Caco-2 (cell line): Measurements from ENCODE around the gene RUFY4. TPM values are rescaled to one million over a fixed set of nuclear protein-coding genes. Genes with fewer than 3 reads are reported as not detected.
"Not testable (repeated sequence)": the region's sequence is repeated elsewhere in the genome, so short reads cannot be mapped to it uniquely, and the experiment has no call there.

Source experiments
- BruUV-seq: library from RNA; stranded (reverse); fragments of 400-500 nt; replicated peaks from 2 replicates; lab custom pipeline; 2021; lab: Mats Ljungman, UMichigan
- CTCF ChIA-PET: fragments of 300-600 bp; sonication (Branson Sonifier 250); formaldehyde crosslinking; loops from one replicate; lab custom pipeline; 2022; ENCODE audit warnings: antibody characterized with exemption; lab: Charles Lee
- POLR2A ChIA-PET: fragments of 300-600 bp; sonication (Branson Sonifier 250); formaldehyde crosslinking; loops from one replicate; lab custom pipeline; 2022; ENCODE audit warnings: antibody characterized with exemption; lab: Charles Lee
- DNase-seq, 2 experiments: peaks; one replicate each; pipeline versions ENCODE4 v3.0.0 to v3.0.0-alpha.2; 2020 to 2022
- H3K27me3 ChIP-seq: replicated peaks from 2 replicates; pipeline ENCODE4 v1.6.0; 2011; ENCODE audit warnings: low read length; ENCODE audit not compliant: control insufficient read depth, insufficient read depth
- H3K36me3 ChIP-seq: 2 replicates; pipeline ENCODE4 v1.5.1; 2011; ENCODE audit warnings: low read length; ENCODE audit not compliant: control insufficient read depth, insufficient read depth
- H3K4me1 ChIP-seq: fragments of 250-450 bp; sonication (Bioruptor Pico); 2 replicates; pipeline ENCODE4 v1.5.1; 2020; ENCODE audit warnings: mild to moderate bottlenecking
- H3K4me3 ChIP-seq: 2 replicates; pipeline ENCODE4 v1.5.1; 2011; ENCODE audit warnings: low read depth, mild to moderate bottlenecking, control low read depth, low read length
- H3K9me3 ChIP-seq: fragments of 250-450 bp; sonication (Bioruptor Pico); 2 replicates; pipeline ENCODE4 v1.5.1; 2020; ENCODE audit warnings: mild to moderate bottlenecking, moderate library complexity
- H3K27ac Mint-ChIP-seq: one replicate; pipeline ENCODE4 v1.8.0; 2022; ENCODE audit warnings: mixed read lengths; ENCODE audit not compliant: unreplicated experiment
- H3K27me3 Mint-ChIP-seq: one replicate; pipeline ENCODE4 v1.8.0; 2022; ENCODE audit warnings: mixed read lengths; ENCODE audit not compliant: insufficient read depth, unreplicated experiment
- H3K36me3 Mint-ChIP-seq: one replicate; pipeline ENCODE4 v1.8.0; 2022; ENCODE audit warnings: mild to moderate bottlenecking, mixed read lengths; ENCODE audit not compliant: insufficient read depth, unreplicated experiment
- H3K4me1 Mint-ChIP-seq: one replicate; pipeline ENCODE4 v1.8.0; 2022; ENCODE audit warnings: low read depth, mixed read lengths; ENCODE audit not compliant: unreplicated experiment
- H3K4me3 Mint-ChIP-seq: one replicate; pipeline ENCODE4 v1.8.0; 2022; ENCODE audit warnings: mild to moderate bottlenecking, moderate library complexity, mixed read lengths; ENCODE audit not compliant: unreplicated experiment
- H3K9me3 Mint-ChIP-seq: one replicate; pipeline ENCODE4 v1.8.0; 2022; ENCODE audit warnings: mixed read lengths; ENCODE audit not compliant: unreplicated experiment
- intact Hi-C: fragments of 100-400 bp; cut with micrococcal nuclease; formaldehyde crosslinking; loops from one replicate; pipeline ENCODE4 v1.10.0; 2022; ENCODE audit not compliant: unreplicated experiment
- total RNA-seq: library from RNA; stranded (reverse); gene quantifications from 2 replicates; pipeline ENCODE4 v1.2.3, GENCODE V29; 2022
- TF ChIP-seq, protein P1 (sequence below), 2 experiments: fragments of 200-600 bp in 1 of 2; IDR thresholded peaks; 1 replicate in 1 of 2; 2 replicates in 1 of 2; pipeline versions ENCODE4 v1.5.1 to v1.8.0; 2011 to 2022; ENCODE audit warnings: antibody characterized with exemption in 1 of 2, control low read depth in 1 of 2, inconsistent platforms in 1 of 2, low read depth in 1 of 2, low read length in 1 of 2, mild to moderate bottlenecking in 1 of 2, moderate library complexity in 1 of 2; ENCODE audit not compliant: insufficient read depth in 1 of 2, severe bottlenecking in 1 of 2, unreplicated experiment in 1 of 2

RUFY4 gene
- total RNA-seq, 1 experiment from 2014 or later = not detected

DNA sequence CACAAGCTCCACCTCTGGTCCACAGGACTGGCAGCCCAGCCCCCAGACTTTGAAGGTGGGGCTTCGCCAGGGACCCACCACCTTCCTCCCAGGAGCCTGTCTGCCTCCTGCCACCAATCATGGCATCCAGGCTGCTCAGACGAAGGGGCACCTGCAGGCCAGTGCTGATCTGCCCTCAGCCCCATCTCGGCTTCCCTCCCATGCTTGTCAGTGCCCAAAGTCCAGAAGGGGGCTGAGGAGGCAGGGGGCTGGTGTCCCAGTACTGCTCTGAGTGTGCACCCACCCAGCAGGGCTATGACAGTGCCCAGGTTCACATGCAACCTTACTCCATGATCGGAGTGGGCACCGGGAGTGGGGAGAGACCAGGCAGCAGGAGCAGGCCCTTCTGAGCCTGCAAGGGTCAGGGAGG, 25.3 kb upstream of the RUFY4 start:
- H3K9me3 ChIP-seq = peaks cover 10% of the 10 kb centered on the region; the same call in 1 of the 2 replicates
- H3K36me3 ChIP-seq = no peaks in the 10 kb centered on the region
- no peaks in the 10 kb centered on the region for H3K4me1 ChIP-seq
- no TSS peak for BruUV-seq
- Mint-ChIP-seq H3K4me1 (no peaks in the 10 kb centered on the region), H3K27me3 (peaks cover 30% of the 10 kb centered on the region), H3K36me3 (no peaks in the 10 kb centered on the region), H3K4me3 (no peak overlapping the region), H3K9me3 (peaks cover 9% of the 10 kb centered on the region), H3K27ac (no peak overlapping the region)
- ChIA-PET POLR2A (no interaction called here), CTCF (no interaction called here)
- no peak overlapping the region for H3K4me3 ChIP-seq
- TF ChIP-seq, protein P1, sequence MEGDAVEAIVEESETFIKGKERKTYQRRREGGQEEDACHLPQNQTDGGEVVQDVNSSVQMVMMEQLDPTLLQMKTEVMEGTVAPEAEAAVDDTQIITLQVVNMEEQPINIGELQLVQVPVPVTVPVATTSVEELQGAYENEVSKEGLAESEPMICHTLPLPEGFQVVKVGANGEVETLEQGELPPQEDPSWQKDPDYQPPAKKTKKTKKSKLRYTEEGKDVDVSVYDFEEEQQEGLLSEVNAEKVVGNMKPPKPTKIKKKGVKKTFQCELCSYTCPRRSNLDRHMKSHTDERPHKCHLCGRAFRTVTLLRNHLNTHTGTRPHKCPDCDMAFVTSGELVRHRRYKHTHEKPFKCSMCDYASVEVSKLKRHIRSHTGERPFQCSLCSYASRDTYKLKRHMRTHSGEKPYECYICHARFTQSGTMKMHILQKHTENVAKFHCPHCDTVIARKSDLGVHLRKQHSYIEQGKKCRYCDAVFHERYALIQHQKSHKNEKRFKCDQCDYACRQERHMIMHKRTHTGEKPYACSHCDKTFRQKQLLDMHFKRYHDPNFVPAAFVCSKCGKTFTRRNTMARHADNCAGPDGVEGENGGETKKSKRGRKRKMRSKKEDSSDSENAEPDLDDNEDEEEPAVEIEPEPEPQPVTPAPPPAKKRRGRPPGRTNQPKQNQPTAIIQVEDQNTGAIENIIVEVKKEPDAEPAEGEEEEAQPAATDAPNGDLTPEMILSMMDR (IDR thresholded peaks at IDR 0.05; ENCODE audit: insufficient read depth in 1 of 2, low read depth in 1 of 2, low read length in 1 of 2, severe bottlenecking in 1 of 2, unreplicated experiment in 1 of 2) = no peak
- no peak for DNase-seq
- intact Hi-C loops = no loop called here
- no peaks in the 10 kb centered on the region for H3K27me3 ChIP-seq

DNA sequence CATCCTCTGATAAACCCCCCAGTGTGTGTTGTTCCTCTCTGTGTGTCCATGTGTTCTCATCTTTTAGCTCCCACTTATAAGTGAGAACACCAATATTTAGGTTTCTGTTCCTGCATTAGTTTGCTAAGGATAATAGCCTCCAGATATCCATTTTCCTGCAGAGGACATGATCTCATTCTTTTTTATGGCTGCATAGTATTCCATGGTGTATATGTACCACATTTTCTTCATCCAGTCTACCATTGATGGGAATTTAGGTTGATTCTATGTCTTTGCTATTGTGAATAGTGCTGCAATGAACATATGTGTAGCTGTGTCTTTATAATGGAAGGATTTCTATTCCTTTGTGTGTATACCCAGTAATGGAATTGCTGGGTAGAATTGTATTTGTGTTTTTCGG, 24.5 kb upstream of the RUFY4 start:
- intact Hi-C loops, H3K36me3 Mint-ChIP-seq, CTCF ChIA-PET, H3K27ac Mint-ChIP-seq, H3K27me3 ChIP-seq, POLR2A ChIA-PET, H3K4me1 ChIP-seq, H3K4me3 Mint-ChIP-seq, H3K36me3 ChIP-seq, DNase-seq, BruUV-seq, H3K4me3 ChIP-seq, H3K4me1 Mint-ChIP-seq, H3K9me3 Mint-ChIP-seq: not testable (repeated sequence)
- H3K9me3 ChIP-seq = peaks cover 10% of the 10 kb centered on the region; the same call in 1 of the 2 replicates
- H3K27me3 Mint-ChIP-seq = peaks cover 24% of the 10 kb centered on the region

DNA sequence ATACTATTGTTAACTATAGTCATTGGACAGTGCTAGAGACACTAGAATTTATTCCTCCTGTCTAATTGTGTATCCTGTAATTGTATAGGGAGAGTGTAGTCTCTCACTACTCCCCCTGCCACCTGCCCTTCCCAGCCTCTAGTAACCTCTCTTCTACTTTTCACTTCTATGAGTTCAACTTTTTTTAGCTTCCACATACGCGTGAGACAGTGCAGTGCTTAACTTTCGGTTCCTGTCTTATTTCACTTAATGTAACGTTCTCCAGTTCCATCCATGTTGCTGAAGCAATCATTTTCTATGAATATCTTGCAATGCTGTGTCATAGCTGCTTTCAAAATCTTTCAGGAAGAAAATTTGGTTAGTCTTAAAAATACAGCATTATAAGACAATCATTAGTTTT, 22.8 kb upstream of the RUFY4 start:
- Histone ChIP-seq H3K4me1 (no peaks in the 10 kb centered on the region), H3K27me3 (no peaks in the 10 kb centered on the region), H3K4me3 (no peak overlapping the region), H3K36me3 (no peaks in the 10 kb centered on the region), H3K9me3 (peaks cover 10% of the 10 kb centered on the region; the same call in 1 of the 2 replicates)
- Mint-ChIP-seq H3K4me3 (no peak overlapping the region), H3K27me3 (peaks cover 21% of the 10 kb centered on the region), H3K36me3 (no peaks in the 10 kb centered on the region), H3K9me3 (peaks cover 19% of the 10 kb centered on the region), H3K4me1 (no peaks in the 10 kb centered on the region), H3K27ac (no peak overlapping the region)
- DNase-seq = no peak
- no TSS peak for BruUV-seq
- TF ChIP-seq, protein P1 (IDR thresholded peaks at IDR 0.05; ENCODE audit: insufficient read depth in 1 of 2, low read depth in 1 of 2, low read length in 1 of 2, severe bottlenecking in 1 of 2, unreplicated experiment in 1 of 2) = no peak
- intact Hi-C loops = no loop called here
- CTCF ChIA-PET = no interaction called here
- POLR2A ChIA-PET = no interaction called here
